Cortex of kidney (tissue), 1 donor: ENCODE measurements around the gene RIGI.
"Not testable (repeated sequence)": the region's sequence is repeated elsewhere in the genome, so short reads cannot be mapped to it uniquely, and the experiment has no call there.

Experiments
- DNase-seq: peaks from one replicate; lab custom pipeline; 2025; lab: John Stamatoyannopoulos, UW

Gene RIGI

DNA sequence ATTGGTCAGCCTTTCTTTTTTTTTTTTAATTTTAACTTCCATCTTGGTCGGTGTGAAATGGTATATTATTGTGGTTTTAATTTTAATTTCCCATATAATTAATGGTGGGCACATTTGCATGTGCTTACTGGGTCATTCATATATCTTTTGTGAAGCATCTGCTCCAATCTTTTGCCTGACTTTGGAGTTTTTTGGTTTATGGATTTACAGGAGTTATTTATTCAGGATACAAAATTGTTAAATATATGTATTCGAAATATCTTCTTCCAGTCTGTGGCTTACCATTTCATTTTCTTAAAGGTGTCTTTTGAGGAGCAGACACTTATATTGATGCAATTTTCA, 682 bp upstream of the RIGI start:
- no peak for DNase-seq

DNA sequence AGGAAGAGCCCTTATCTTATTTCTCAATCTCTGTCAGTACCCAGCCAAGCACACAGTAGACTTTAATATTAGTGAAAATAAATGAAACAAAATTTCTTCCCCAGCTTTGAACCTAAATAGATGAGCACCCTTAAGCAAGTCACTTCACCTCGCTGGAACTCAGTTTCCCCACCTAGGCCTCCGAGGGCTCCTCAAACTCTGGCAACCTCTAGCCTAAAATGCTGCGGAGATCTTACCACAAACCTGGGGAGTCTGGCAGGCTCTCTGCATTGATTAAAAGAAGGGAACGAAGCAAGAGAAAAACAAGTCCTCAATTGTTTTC, 326 bp downstream of the RIGI start:
- DNase-seq: no peak

DNA sequence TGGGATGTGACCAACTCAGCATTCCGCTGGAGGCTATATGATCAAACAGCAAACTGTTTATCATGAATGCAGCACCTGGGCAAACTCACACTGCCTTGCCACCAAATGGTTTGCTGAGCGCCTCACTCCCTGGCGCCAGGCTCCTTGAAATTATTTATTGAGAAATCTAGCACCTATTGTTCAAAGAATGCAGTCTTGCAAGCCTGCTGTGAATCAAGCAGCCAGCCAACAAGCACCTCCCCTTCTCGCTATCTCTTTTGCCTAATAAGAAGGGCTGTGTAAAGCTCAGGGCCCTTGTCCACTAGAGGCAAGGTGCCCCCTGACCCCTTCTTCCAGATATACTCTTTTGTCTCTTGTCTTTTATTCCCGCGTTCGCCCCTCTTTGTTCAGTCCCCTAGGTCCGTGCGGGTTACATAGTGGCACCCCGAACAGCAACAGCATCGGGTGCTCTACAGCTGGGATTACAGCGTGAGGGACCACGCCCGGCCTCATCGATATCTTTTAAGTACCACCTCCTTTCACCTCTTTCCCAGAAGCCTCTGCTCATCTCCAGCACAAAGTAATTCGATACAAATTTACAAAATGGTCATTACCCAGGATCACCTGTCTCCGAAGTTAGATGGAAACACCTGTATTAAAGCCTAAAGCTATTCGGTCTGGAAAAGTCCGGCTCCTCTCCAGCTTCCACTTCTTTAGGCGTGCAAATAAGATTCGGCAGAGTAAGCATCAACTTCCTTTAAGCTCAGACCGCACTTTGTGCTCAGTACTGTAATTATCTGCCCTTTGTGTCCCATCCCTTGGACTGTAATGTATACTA, 896 bp downstream of the RIGI start:
- DNase-seq: no peak

DNA sequence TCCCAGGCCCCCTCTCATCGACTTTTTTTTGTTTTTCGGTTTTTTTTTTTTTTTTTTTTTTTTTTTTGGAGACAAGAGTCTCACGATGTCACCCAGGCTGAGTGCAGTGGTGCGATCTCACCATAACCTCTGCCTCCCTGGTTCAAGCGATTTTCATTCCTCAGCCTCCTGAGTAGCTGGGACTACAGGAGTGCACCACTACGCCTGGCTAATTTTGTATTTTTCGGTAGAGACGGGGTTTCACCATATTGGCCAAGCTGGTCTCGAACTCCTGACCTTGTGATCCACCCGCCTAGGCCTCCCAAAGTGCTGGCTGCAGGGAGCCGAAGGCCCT, 1.5 kb downstream of the RIGI start:
- not testable (repeated sequence) for DNase-seq

DNA sequence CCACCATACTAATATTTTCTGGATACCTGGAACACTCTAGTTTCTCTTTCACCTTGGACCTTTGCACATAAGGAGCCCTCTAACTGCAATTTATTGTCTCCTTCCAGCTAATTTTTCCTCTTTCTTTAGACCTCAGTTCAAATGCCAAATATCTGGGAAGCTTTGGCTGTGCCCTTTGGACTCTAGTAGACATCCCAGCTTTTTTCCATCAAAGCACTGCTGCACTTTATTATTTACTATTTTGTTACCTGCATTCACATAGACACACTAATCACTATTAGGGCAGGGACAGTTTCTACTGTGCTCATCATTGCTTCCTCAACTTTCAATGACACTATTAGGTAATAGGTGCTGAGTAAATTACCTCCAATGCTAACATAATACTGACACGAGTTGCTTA, 2.1 kb downstream of the RIGI start:
- DNase-seq: no peak

DNA sequence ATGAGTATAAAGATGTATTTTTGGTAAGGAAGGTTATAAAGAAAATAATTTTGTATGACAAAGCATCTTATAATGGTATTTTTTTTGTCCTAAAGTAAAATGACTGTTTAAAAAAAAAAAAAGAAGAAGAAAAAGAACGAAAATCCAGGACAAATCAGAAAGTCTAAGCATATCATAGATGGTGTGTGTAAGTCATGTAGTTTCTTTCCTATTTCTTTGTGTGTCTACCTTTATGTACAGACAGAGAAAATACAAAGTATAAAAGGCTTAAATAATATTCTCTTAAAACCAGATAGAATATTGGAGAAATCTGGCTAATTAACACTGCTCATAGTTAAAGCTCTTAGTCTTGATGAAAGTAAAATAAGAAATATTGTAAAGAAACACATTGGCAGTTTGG, 7.7 kb downstream of the RIGI start:
- DNase-seq: no peak

DNA sequence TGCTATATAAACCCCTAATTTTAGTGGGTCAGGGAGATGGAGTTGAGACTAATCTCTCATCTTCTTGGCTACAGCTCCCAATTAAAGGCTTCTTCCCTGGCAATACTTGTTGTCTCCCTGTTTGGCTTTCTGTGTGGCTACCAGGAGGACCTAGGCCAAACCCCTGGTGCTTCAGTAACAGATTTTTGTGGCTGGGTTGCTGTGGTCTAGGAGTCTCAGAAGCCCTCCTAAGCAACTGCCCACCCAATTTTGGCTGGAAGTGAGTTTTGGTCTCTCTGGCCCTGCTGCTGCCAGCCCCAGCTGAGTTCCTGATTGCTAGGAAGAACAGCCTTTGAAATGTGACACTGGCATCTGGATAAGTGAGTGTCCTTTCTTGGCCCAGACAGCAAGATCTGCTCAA, 9.8 kb downstream of the RIGI start:
- DNase-seq: no peak

DNA sequence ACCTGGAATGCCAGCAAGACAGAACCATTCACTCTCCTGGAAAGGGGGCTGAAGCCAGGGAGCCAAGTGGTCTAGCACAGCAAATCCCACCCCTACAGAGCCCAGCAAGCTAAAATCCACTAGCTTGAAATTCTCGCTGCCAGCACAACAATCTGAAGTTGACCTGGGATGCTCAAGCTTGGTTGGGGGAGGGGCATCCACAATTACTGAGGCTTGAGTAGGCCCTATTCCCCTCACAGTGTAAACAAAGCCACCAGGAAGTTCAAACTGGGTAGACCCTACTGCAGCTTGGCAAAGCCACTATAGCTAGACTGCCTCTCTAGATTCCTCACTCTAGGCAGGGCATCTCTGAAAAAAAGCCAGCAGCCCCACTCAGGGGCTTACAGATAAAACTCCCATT, 17.3 kb downstream of the RIGI start:
- DNase-seq: no peak

DNA sequence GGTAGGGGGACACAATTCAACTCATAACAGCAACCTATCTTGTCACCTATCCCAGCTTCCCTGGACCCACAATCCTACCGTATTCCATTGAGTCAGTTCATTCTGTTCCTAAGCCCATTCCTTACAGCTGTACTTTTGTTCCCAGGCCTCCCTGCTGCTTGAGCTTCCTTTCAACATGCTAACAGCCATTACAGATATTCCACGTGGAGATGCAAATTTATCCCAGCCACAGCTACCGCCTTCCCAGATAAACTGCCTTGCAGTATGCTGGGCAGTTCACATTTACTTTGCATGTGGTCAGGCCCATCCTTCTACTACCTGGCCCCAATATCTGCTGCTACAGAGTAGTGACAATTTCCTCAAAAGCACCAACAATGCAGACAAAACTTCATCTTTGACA, 23.0 kb downstream of the RIGI start:
- no peak for DNase-seq

DNA sequence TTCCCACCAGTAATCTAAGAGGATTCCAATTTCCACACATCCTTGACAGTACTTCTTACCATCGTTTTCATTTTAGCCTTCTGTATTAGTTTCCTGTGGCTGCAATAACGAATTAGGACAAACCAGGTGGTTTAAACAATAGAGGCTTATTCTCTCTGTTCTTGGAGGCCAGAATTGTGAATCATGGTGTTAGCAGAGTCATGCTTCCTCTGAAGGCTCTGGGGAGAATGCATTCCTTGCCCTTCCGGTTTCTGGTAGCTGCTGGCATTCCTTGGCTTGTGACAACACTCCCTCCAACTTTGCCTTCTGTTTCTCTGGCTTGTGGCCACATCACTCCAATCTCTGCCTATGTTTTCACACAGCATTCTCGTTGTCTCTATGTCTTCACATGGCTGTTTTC, 23.5 kb downstream of the RIGI start:
- DNase-seq: no peak

DNA sequence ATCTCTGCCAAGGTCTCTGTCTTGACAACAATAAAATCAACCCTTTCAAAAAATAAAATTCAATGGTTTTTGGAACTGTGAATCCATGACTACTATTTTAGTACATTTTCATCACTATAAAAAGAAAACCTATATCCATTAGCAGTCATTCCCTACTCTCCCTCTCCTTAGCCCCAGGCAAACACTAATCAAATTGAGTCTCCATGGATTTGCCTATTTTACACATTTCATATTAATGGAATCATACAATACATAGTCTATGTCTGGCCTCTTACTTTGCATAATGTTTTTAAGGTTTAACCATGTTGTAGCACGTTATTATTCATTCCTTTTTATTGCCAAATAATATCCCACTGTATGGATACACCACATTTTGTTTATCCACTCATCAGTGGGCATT, 24.1 kb downstream of the RIGI start:
- no peak for DNase-seq

DNA sequence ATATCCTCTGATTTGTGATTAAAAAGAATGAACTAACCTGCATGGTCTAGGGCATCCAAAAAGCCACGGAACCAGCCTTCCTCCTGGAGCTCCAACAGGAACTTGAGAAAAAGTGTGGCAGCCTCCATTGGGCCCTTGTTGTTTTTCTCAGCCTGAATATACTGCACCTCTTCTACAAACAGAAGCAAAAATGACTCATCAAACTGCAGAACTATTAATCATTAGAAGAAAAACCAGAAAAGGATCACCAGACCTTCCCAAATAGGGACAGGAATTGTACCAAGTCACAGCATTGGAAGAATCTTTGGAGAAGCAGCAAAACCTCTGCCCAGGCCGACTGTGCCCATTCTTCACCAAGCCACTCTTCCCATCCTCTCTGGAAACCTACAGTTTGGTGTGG, 25.2 kb downstream of the RIGI start:
- no peak for DNase-seq

DNA sequence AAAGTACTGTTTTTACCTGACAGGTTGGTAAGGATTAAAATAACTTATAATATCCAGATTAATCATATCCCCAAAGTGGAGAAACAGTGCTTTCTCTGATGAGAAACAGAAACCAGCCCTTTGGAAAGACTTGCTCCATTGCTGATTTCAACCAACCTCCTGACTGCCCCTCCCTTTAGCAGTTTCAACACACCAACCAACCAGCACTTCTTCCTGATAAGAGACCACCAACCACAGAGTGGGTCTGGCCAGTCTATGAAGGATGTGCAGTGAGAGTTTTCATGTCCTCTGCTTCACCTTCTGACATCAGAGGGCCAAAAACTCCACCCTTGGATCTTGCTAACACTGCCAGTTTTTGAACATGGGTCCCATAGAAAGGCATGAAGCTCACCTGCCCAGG, 28.1 kb downstream of the RIGI start:
- DNase-seq: no peak

DNA sequence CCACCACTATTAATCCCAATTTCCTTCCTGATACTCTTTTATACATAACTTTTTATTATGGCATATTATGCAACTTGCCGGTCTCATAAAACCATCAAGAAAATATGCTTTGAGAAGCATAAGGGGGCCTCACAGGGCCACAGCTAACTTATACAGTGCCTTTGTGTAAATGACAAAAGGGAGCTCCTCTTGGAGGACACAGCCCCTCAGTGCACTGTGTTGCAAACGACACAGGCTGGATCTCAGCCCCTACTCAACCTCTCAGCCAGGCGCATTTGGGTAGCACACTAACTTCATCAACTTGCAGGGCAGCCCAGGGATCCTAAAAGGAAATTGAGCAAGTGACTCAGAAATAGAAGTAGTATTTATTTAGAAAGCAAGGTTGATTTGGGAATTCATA, 35.4 kb downstream of the RIGI start:
- no peak for DNase-seq

DNA sequence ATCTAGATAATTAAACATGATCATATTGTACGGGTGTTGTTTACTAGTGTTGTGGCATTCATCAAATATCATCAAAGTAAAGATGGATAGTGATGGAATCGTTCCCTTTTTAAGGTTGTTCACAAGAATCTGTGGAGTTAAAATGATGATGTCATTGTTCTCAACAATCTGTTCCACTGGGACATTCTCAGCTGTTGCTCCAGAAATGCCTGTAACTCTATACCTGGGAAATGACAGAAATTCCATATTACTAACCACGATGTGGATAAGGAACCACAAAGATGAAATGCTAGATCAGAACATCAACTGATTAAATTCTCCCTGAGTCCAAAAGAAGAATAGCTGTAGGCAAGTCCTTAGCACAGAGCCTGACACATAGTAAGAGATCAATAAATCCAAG, 38.0 kb downstream of the RIGI start:
- DNase-seq: no peak

DNA sequence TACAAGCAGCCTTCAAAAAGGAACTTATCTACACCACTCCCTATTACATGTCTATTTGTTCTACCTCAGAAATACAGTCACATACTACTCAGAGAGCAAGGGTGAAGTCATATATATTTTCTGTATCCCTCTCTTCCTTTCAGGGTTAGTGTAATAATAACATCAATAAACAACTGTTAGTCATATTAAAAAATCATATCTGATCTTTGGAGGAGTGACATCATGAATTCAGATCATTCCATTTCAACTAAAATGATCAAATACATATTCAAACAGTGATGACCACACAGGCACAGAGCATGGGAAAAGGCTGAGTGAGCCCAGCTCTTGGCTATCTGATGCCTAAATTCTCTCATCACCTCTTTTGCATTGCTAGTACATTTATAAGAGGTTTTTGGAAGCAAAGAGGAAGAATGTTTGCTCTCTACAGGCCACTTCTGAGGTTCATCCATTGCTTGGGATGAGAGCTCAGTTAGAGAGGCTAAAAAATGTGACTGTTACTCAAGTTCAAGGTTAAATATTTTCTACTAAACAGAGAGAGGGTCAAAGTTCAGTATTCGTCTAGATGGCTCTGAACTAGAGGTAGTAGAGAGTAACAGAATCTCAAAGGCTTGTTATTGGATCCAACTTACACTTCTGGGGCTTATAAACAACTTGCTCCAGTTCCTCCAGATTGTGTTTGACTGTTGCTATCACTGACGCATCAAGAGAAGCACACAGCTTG, 39.0 kb downstream of the RIGI start:
- no peak for DNase-seq

DNA sequence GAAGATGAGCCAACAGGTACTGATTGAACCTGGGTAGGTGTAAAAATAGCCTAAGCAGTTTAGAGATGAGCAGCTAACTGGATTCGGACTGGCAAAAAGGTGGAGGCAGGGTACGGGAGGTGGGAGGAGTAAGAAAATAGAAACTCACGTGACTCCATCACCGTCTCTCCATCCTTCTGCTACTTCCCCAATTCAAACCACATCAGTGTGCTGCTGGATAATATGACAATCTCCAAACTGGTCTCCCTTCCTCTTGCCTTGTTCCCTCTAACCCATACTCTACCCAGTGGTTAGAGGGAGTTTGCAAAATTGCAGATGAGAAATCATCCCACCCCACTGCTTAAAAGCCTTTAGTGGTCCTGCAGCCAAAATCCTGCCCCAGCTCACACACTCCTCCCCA, 42.7 kb downstream of the RIGI start:
- no peak for DNase-seq
